CD4-positive, alpha-beta T cell treated with Interleukin-10 for 1 hour (primary cell): Measurements from ENCODE around the gene CENPP.
"Not testable (repeated sequence)": the region's sequence is repeated elsewhere in the genome, so short reads cannot be mapped to it uniquely, and the experiment has no call there.

Experiments used
- DNase-seq: peaks from one replicate; pipeline ENCODE4 v3.0.0-alpha.2; 2020

CENPP gene

DNA sequence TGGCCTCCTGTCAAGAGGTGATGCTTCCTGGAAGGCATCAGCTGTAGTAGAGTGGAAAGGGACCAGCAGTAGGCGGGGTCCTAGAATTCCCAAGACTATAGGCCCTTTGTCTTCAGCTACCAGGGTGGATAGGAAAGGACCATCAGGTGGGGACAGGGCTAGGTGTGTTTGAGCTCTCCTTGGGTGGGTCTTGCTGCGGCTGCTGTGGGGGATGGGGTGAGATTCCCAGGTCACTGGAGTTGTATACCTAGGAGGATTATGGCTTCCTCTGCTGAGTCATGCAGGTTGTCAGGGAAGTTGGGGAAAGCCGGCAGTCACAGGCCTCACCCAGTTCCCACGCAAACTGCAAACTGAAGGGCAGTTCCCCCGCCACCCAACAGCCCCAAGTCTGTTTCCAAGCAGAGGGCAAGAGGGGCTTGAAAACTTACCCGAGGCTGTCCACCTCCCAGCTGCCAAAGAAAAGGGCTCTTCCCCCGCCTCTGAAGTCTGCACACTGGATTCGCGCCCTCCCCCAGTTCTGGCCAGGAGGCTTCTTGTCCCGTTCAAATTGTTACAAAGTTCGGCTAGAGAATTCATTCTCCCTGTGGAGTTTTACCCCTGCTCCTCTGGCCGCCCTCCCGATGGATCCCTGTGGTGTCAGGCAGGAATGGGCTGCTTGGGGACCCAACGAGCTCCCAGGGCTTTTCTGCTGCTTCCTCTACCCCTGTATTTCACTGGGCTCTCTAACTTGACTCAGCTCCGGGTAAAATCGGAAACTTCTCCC lies 233.0 kb downstream of the CENPP start:
- no peak for DNase-seq

- no peak for DNase-seq
Observed at GRCh38 chr9:92561374-92562330, 235.9 kb downstream of the CENPP start.

- DNase-seq: no peak
Observed at GRCh38 chr9:92562461-92562967, 236.8 kb downstream of the CENPP start.

DNA sequence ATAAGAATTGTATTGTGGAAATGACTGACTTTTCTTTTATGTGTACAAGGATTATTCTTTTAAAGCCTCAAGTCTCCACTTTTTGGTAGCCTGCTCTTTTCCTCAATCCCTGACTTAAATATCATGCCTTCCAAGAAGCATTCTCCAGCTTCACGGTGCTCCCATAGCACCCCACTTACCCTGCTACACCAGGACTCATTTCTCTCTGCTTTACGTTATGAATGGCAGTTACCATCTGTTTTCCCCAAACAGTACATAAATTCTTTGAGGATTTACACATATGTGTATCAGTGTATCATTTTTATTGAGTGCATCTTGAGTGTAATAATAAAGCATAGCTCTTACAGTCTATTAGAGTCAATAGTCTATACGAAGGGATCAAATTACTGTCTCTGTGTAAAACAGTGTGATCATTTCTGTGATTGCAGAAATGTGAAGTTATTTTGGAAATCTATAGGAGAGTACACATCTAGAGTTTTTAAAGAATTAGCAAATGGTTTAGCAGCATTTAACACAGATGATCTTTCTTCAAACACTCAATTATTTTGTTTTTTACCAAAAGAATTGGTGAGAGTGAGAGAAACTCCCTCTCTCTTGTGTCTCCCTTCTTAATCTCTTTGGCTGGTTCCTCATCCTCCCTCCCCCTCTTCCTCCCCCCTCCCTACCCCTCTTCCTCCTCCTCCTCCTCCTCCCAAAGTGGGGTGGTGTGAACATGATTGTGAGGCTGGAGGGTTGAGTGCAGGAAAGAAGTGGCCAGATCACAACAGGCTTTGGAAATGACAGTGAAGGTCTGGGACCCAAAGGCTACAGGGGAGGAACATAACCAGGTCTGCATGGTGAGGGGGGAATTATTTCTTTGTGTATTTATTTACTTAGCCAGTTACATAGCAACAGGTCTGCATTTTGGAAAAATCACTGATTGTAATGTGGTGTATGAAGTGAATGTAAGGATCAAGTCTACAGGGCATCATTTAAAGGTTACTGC lies 237.7 kb downstream of the CENPP start:
- DNase-seq: no peak

GRCh38 chr9:92564504-92564903 lies 238.8 kb downstream of the CENPP start:
- no peak for DNase-seq

- DNase-seq: no peak
Observed at GRCh38 chr9:92564982-92565381, 239.2 kb downstream of the CENPP start.

- DNase-seq: not testable (repeated sequence)
Observed at GRCh38 chr9:92571871-92572270, 246.1 kb downstream of the CENPP start.

GRCh38 chr9:92573612-92574011 lies 247.9 kb downstream of the CENPP start:
- not testable (repeated sequence) for DNase-seq

- no peak for DNase-seq
Observed at GRCh38 chr9:92576175-92576574, 250.4 kb downstream of the CENPP start.

GRCh38 chr9:92589923-92590322 lies 264.2 kb downstream of the CENPP start:
- no peak for DNase-seq

- DNase-seq: no peak
Observed at GRCh38 chr9:92590377-92590776, 264.6 kb downstream of the CENPP start.

- no peak for DNase-seq
Observed at GRCh38 chr9:92592537-92592936, 266.8 kb downstream of the CENPP start.

DNA sequence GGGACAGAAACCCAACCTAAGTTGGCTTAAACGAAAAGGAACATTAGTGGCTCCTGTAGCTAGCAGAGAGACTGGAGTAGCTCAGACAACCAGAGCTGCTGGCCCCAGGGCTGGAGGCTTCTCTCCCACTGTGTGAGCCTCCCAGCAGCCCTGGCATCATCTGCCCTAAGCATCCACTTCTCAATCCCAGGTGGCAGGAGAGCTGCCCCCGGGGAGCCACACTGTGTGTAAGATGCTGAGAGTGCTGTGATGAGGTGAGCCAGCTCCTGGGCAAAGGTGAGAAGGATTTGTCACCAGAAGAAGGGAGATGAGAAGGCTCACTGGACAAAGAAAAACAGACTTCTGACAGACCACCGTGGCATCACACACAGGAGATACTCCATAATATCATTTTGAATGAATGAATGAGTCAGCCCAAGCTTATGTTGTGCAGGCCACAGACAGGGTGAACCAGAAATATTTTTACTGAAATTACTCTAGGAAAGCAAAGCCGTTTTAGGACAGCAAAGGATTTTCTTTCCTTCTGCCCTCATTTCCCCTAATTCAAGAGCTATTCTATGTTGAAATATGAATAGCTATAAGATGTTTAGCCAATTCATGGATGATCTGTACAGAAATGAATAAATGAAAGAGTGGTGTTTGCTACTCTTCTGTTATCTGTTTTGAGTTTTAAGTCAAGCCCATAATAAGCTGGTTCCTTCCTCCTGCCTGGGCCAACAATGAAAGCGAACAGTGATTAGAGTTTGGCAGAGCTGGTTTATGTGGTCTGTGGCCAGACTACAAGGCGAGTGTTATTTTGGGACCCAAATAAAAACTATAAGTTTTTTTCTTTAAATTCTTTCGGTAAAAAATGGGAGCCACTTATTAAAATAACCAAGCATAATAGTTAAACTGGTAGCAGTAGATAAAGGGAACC lies 267.5 kb downstream of the CENPP start:
- no peak for DNase-seq

- DNase-seq: not testable (repeated sequence)
Observed at GRCh38 chr9:92595075-92595474, 269.3 kb downstream of the CENPP start.

- DNase-seq: no peak
Observed at GRCh38 chr9:92595930-92596329, 270.2 kb downstream of the CENPP start.

GRCh38 chr9:92598382-92598781 lies 272.6 kb downstream of the CENPP start:
- DNase-seq: no peak

DNA sequence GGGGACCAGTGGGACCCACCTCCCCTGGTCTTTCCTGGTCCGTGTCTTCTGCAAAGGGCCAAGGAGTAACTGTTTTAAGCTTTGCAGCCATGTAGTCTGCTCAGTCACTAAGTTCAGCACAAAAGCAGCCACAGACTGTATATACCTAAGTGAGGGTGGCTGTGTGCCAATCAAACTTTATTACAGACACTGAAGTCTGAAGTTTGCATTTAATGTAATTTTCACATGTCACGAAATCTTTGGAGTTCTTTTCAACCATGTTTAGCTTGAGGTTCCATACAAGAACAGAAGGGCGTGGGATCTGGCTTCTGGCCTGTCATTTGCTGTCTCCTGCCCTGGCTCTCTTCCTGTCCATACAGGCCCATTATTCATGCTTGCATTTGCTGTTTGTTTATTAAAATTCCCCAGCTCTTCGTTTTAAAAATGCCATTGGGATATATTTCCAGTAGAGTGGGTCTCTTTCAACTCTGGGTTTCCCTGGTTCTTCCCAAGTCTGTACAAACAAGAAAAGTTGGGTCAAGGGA lies 274.2 kb downstream of the CENPP start:
- no peak for DNase-seq

DNA sequence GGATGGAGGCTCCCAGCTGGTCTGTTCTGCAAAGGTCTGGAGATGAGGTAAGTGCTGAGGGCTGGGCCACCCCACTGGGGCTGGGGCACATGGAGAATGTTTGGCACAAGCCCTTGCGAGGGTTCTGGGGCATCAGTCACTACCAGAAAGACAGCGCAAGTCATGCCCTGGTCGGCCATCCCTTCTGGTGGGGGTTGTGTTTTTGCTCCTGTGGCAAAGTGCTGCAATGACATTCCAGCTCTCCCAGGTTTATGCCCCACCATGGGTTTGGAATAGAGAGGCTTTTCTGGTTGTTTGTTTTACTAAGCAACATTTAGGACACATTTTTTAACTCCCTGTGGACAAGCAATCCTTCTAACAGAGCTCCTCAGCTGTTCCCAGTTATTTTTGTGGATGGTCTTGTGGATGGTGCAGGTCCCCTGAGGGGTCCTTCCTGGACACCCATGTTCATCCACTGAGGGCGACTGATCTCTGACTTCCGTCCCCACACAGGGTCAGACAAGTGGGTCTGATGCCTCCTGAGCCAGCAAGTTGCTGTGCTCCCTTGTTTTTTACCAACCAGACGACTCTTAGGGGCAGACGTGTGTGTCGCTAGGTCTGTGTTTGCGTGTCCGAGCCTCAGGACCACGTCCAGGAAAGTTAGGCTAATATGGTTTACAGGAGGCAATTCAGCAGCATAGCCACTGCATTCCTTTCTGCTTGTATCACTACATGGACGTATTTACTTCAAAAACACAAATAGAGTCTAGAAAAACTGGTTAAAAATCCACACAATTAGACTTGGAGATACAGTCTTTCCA lies 274.9 kb downstream of the CENPP start:
- DNase-seq: no peak

GRCh38 chr9:92601451-92601850 lies 275.7 kb downstream of the CENPP start:
- no peak for DNase-seq

GRCh38 chr9:92602413-92602812 lies 276.7 kb downstream of the CENPP start:
- DNase-seq: no peak
